Suprapubic skin (tissue), 4 donors: ENCODE data around the gene OPALIN.

ENCODE experiments used
- EP300 ChIP-seq: sonication (generic); formaldehyde crosslinking; IDR thresholded peaks from one replicate; pipeline ENCODE4 v1.6.1; 2017; ENCODE audit warnings: antibody characterized with exemption
- POLR2AphosphoS5 ChIP-seq, 3 donors: sonication (generic); formaldehyde crosslinking; IDR thresholded peaks; one replicate each; pipeline ENCODE4 v1.6.1; 2017; ENCODE audit warnings: antibody characterized with exemption in 3 of 3
- TF ChIP-seq, protein P1 (sequence below), 2 donors: fragments of 200-600 bp in 1 of 2; fragments of 450-650 bp in 1 of 2; sonication (generic) in 1 of 2; IDR thresholded peaks; one replicate each; pipeline ENCODE4 v1.5.1; 2016 to 2019; ENCODE audit warnings: antibody characterized with exemption in 2 of 2, mild to moderate bottlenecking in 1 of 2, moderate library complexity in 1 of 2

DNA sequence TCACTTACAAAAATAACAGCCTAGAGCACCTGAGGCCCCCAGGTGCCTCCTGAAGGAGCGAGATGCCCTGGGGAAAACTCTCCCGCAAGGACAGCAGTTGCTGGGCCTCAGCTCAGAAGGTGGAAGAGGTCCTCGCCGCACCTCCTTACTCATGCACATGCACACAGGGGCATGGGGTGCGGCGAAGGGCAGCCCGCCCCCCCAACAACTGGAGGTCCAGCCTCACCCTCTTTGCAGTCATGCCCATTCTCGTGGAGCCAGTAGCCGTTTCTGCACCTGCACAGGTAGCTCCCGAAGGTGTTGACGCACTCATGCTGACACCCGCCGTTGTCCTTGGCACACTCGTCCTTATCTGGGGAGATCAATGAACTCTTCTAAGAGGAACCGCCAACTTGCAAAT lies 19.9 kb upstream of the OPALIN start:
- TF ChIP-seq, protein P1, sequence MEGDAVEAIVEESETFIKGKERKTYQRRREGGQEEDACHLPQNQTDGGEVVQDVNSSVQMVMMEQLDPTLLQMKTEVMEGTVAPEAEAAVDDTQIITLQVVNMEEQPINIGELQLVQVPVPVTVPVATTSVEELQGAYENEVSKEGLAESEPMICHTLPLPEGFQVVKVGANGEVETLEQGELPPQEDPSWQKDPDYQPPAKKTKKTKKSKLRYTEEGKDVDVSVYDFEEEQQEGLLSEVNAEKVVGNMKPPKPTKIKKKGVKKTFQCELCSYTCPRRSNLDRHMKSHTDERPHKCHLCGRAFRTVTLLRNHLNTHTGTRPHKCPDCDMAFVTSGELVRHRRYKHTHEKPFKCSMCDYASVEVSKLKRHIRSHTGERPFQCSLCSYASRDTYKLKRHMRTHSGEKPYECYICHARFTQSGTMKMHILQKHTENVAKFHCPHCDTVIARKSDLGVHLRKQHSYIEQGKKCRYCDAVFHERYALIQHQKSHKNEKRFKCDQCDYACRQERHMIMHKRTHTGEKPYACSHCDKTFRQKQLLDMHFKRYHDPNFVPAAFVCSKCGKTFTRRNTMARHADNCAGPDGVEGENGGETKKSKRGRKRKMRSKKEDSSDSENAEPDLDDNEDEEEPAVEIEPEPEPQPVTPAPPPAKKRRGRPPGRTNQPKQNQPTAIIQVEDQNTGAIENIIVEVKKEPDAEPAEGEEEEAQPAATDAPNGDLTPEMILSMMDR (IDR thresholded peaks at IDR 0.05), result no peak
- TF ChIP-seq POLR2AphosphoS5 (IDR thresholded peaks at IDR 0.05), result no peak
- TF ChIP-seq EP300, result no peak
